NB4 (cell line): ENCODE measurements around the gene PIPOX.

Experiments used
- MYC ChIP-seq: IDR thresholded peaks from 2 replicates; pipeline ENCODE4 v1.6.1; 2011; ENCODE audit warnings: low read depth, low read length
- POLR2A ChIP-seq: IDR thresholded peaks from 2 replicates; pipeline ENCODE4 v1.6.1; 2011; ENCODE audit warnings: mild to moderate bottlenecking; ENCODE audit not compliant: insufficient read length; ENCODE audit errors: extremely low read depth
- TF ChIP-seq, protein P1 (sequence below): IDR thresholded peaks from one replicate; pipeline ENCODE4 v1.5.1; 2012; ENCODE audit warnings: low read depth, low read length

GRCh38 chr17:29032013-29032856 is 10.7 kb upstream of the PIPOX start:
- TF ChIP-seq, protein P1, sequence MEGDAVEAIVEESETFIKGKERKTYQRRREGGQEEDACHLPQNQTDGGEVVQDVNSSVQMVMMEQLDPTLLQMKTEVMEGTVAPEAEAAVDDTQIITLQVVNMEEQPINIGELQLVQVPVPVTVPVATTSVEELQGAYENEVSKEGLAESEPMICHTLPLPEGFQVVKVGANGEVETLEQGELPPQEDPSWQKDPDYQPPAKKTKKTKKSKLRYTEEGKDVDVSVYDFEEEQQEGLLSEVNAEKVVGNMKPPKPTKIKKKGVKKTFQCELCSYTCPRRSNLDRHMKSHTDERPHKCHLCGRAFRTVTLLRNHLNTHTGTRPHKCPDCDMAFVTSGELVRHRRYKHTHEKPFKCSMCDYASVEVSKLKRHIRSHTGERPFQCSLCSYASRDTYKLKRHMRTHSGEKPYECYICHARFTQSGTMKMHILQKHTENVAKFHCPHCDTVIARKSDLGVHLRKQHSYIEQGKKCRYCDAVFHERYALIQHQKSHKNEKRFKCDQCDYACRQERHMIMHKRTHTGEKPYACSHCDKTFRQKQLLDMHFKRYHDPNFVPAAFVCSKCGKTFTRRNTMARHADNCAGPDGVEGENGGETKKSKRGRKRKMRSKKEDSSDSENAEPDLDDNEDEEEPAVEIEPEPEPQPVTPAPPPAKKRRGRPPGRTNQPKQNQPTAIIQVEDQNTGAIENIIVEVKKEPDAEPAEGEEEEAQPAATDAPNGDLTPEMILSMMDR: no peak
- no peak for TF ChIP-seq POLR2A
- TF ChIP-seq MYC: no peak
